ENCODE data around the gene RRP9.
A peak's percentile ranks its signal among the peaks of the same experiment; 100 is the strongest.
"Not testable (repeated sequence)": the region's sequence is repeated elsewhere in the genome, so short reads cannot be mapped to it uniquely, and the experiment has no call there.

RRP9 gene

GRCh38 chr3:51932471-51933370, 9.0 kb downstream of the RRP9 start:
- DNase-seq (ENCODE audit: low read depth) = no peak
- H3K4me3 ChIP-seq (ENCODE audit: low read depth, low read length) = no peak overlapping the region
- TF ChIP-seq MYC (IDR thresholded peaks at IDR 0.05; ENCODE audit: low read depth, low read length) (no peak), MAX (IDR thresholded peaks at IDR 0.05; ENCODE audit: low read depth, low read length) (no peak), CTCF (IDR thresholded peaks at IDR 0.05; ENCODE audit: low read depth, low read length) (no peak), POLR2A (IDR thresholded peaks at IDR 0.05; ENCODE audit: extremely low read depth, insufficient read length) (no peak)

GRCh38 chr3:51931756-51932155, 9.9 kb downstream of the RRP9 start:
- no peak overlapping the region for H3K4me3 ChIP-seq (ENCODE audit: low read depth, low read length)
- DNase-seq (ENCODE audit: low read depth) = no peak
- TF ChIP-seq MAX (IDR thresholded peaks at IDR 0.05; ENCODE audit: low read depth, low read length) (no peak), POLR2A (IDR thresholded peaks at IDR 0.05; ENCODE audit: extremely low read depth, insufficient read length) (no peak), CTCF (IDR thresholded peaks at IDR 0.05; ENCODE audit: low read depth, low read length) (no peak), MYC (IDR thresholded peaks at IDR 0.05; ENCODE audit: low read depth, low read length) (no peak)

GRCh38 chr3:51930439-51930838, 11.3 kb downstream of the RRP9 start:
- DNase-seq (ENCODE audit: low read depth) = no peak
- TF ChIP-seq POLR2A (IDR thresholded peaks at IDR 0.05; ENCODE audit: extremely low read depth, insufficient read length) = no peak
- TF ChIP-seq MAX (IDR thresholded peaks at IDR 0.05; ENCODE audit: low read depth, low read length) = no peak
- no peak for TF ChIP-seq MYC (IDR thresholded peaks at IDR 0.05; ENCODE audit: low read depth, low read length)
- TF ChIP-seq CTCF (IDR thresholded peaks at IDR 0.05; ENCODE audit: low read depth, low read length) = no peak
- no peak overlapping the region for H3K4me3 ChIP-seq (ENCODE audit: low read depth, low read length)

GRCh38 chr3:51929420-51930003, 12.2 kb downstream of the RRP9 start:
- TF ChIP-seq MAX (IDR thresholded peaks at IDR 0.05; ENCODE audit: low read depth, low read length) (no peak), MYC (IDR thresholded peaks at IDR 0.05; ENCODE audit: low read depth, low read length) (no peak), CTCF (IDR thresholded peaks at IDR 0.05; ENCODE audit: low read depth, low read length) (no peak), POLR2A (IDR thresholded peaks at IDR 0.05; ENCODE audit: extremely low read depth, insufficient read length) (no peak)
- peak; percentile 57 for DNase-seq (ENCODE audit: low read depth)
- no peak overlapping the region for H3K4me3 ChIP-seq (ENCODE audit: low read depth, low read length)

GRCh38 chr3:51928981-51929380, 12.7 kb downstream of the RRP9 start:
- not testable (repeated sequence) for H3K4me3 ChIP-seq (ENCODE audit: low read depth, low read length); DNase-seq (ENCODE audit: low read depth)

GRCh38 chr3:51928438-51928837, 13.3 kb downstream of the RRP9 start:
- H3K4me3 ChIP-seq (ENCODE audit: low read depth, low read length) = no peak overlapping the region
- no peak for DNase-seq (ENCODE audit: low read depth)
- TF ChIP-seq POLR2A (IDR thresholded peaks at IDR 0.05; ENCODE audit: extremely low read depth, insufficient read length) = no peak
- TF ChIP-seq CTCF (IDR thresholded peaks at IDR 0.05; ENCODE audit: low read depth, low read length) = no peak
- no peak for TF ChIP-seq MYC (IDR thresholded peaks at IDR 0.05; ENCODE audit: low read depth, low read length)
- no peak for TF ChIP-seq MAX (IDR thresholded peaks at IDR 0.05; ENCODE audit: low read depth, low read length)
